Esophagus muscularis mucosa (tissue), 4 donors: ENCODE measurements around the gene RABEP1.

Experiments
- CTCF ChIP-seq, 3 experiments: fragments of 200-600 bp in 2 of 3; fragments of 450-650 bp in 1 of 3; sonication (generic) in 2 of 3; IDR thresholded peaks; one replicate each; pipeline ENCODE4 v1.5.1; 2017 to 2019; ENCODE audit warnings: antibody characterized with exemption in 3 of 3, mild to moderate bottlenecking in 2 of 3, moderate library complexity in 1 of 3
- EP300 ChIP-seq: sonication (generic); formaldehyde crosslinking; IDR thresholded peaks from one replicate; pipeline ENCODE4 v1.6.1; 2017; ENCODE audit warnings: antibody characterized with exemption
- POLR2A ChIP-seq: fragments of 450-650 bp; IDR thresholded peaks from one replicate; pipeline ENCODE4 v1.6.1; 2017; ENCODE audit warnings: antibody characterized with exemption, moderate library complexity, mild to moderate bottlenecking, low read depth
- POLR2AphosphoS5 ChIP-seq, 2 donors: sonication (generic); formaldehyde crosslinking; IDR thresholded peaks; one replicate each; pipeline ENCODE4 v1.6.1; 2017; ENCODE audit warnings: antibody characterized with exemption in 2 of 2

GRCh38 chr17:5330981-5331380, 48.9 kb downstream of the RABEP1 start:
- TF ChIP-seq POLR2A (no peak), CTCF (IDR thresholded peaks at IDR 0.05) (no peak), POLR2AphosphoS5 (IDR thresholded peaks at IDR 0.05) (no peak), EP300 (no peak)
